Kidney (tissue), 14 donors: ENCODE measurements around the gene MAGOHB. TPM values are rescaled to one million over a fixed set of nuclear protein-coding genes. Genes with fewer than 3 reads are reported as not detected.

Experiments used
- DNase-seq, 5 donors: peaks; one replicate each; pipeline ENCODE4 v3.0.0-alpha.2; 2013 to 2020
- FAIRE-seq: peaks from 2 replicates; lab custom pipeline; 2012; peaks lifted over from hg19 to GRCh38; lab: Jason Lieb, UNC
- H3K27ac ChIP-seq, 2 donors: one replicate each; pipeline ENCODE4 v1.7.0; 2013; ENCODE audit warnings: low read depth in 2 of 2, low read length in 2 of 2, inconsistent platforms in 1 of 2
- H3K27me3 ChIP-seq: one replicate; pipeline ENCODE4 v1.7.1; 2013; ENCODE audit warnings: low read length, inconsistent platforms; ENCODE audit not compliant: control insufficient read depth, insufficient read depth
- H3K36me3 ChIP-seq, 3 donors: one replicate each; pipeline versions ENCODE4 v1.7.0 to v1.7.1; 2013; ENCODE audit warnings: low read length in 3 of 3, control low read depth in 1 of 3, inconsistent platforms in 1 of 3; ENCODE audit not compliant: insufficient read depth in 3 of 3, control insufficient read depth in 2 of 3
- H3K4me1 ChIP-seq, 3 donors: one replicate each; pipeline versions ENCODE4 v1.7.0 to v1.7.1; 2013; ENCODE audit warnings: low read length in 3 of 3, inconsistent platforms in 1 of 3, low read depth in 1 of 3; ENCODE audit not compliant: control insufficient read depth in 2 of 3, insufficient read depth in 2 of 3
- H3K4me3 ChIP-seq, 3 donors: one replicate each; pipeline versions ENCODE4 v1.7.0 to v1.8.1; 2013; ENCODE audit warnings: low read length in 3 of 3, control low read depth in 1 of 3, inconsistent platforms in 1 of 3
- H3K9ac ChIP-seq, 3 donors: one replicate each; pipeline versions ENCODE4 v1.7.0 to v1.7.1; 2013; ENCODE audit warnings: low read length in 3 of 3, control low read depth in 1 of 3, inconsistent platforms in 1 of 3
- H3K9me3 ChIP-seq, 3 donors: one replicate each; pipeline versions ENCODE4 v1.7.0 to v1.7.1; 2013; ENCODE audit warnings: low read length in 3 of 3, control low read depth in 1 of 3, inconsistent platforms in 1 of 3; ENCODE audit not compliant: control insufficient read depth in 2 of 3, insufficient read depth in 1 of 3
- CTCF ChIP-seq: IDR thresholded peaks from 3 replicates; pipeline ENCODE4 v1.5.1; 2012; ENCODE audit warnings: mild to moderate bottlenecking, moderate library complexity, borderline replicate concordance; ENCODE audit not compliant: insufficient read depth; ENCODE audit errors: extremely low read depth
- intact Hi-C: fragments of 100-400 bp; cut with DNase I; formaldehyde crosslinking; loops from one replicate; pipeline ENCODE4 v1.11.1; 2022
- polyA plus RNA-seq: library from polyadenylated mRNA; stranded (reverse); fragments of 350-450 nt; fragmentation: Illumina TruSeq; extraction: RNeasy Lipid Tissue Mini Kit (QIAGEN cat#74804); gene quantifications from one replicate; pipeline ENCODE4 v1.2.3, GENCODE V29; 2014; ENCODE audit warnings: low read depth, low replicate concordance; ENCODE audit not compliant: insufficient read depth
- total RNA-seq: library from RNA; stranded (reverse); fragmentation: NEBNext Ultra II Directional; extraction: Animal tissue kit (Norgen Biotek cat#: 25700); gene quantifications from one replicate; pipeline ENCODE4 v1.2.1, GENCODE V29; 2021
- donor health status: control.
- donor health status: control.
- donor health status: control.
- donor health status: control.
- donor health status: control.
- donor health status: DM: yes; HTN: yes; CAD: no.
- donor health status: Normal renal cell carcinoma (clear cell type).

MAGOHB gene
- total and polyA plus RNA-seq, 2 donors from 2014 or later = 20.0 to 31.7 TPM

GRCh38 chr12:10557329-10557728, 56.1 kb downstream of the MAGOHB start:
- FAIRE-seq = no peak
- H3K36me3 ChIP-seq = no peaks in the 10 kb centered on the region
- intact Hi-C loops = loop anchor here (10.0 kb wide), 1 partner anchor 233 kb away; no protein-coding TSS in a partner anchor

GRCh38 chr12:10554756-10555481, 58.5 kb downstream of the MAGOHB start:
- intact Hi-C loops = loop anchor here (10.0 kb wide), 1 partner anchor 230 kb away; no protein-coding TSS in a partner anchor

More at GRCh38 chr12:10557329-10557728, 56.1 kb downstream of the MAGOHB start:
- H3K27ac ChIP-seq = no peak overlapping the region
- no peaks in the 10 kb centered on the region for H3K27me3 ChIP-seq
- TF ChIP-seq CTCF = no peak
- peaks cover 0 to 4% (median 0%) of the 10 kb centered on the region in 3 donors for H3K9me3 ChIP-seq
- no peaks in the 10 kb centered on the region for H3K4me1 ChIP-seq
- no peak overlapping the region for H3K4me3 ChIP-seq
- no peak overlapping the region for H3K9ac ChIP-seq
- DNase-seq = no peak

GRCh38 chr12:10554228-10554755, 59.1 kb downstream of the MAGOHB start:
- Histone ChIP-seq H3K36me3 (no peaks in the 10 kb centered on the region), H3K27ac (no peak overlapping the region), H3K9me3 (peaks cover 0 to 4% (median 0%) of the 10 kb centered on the region in 3 donors), H3K27me3 (no peaks in the 10 kb centered on the region), H3K4me3 (no peak overlapping the region), H3K4me1 (no peaks in the 10 kb centered on the region), H3K9ac (no peak overlapping the region)
- intact Hi-C loops = loop anchor here (10.0 kb wide), 1 partner anchor 229 kb away; no protein-coding TSS in a partner anchor
- FAIRE-seq (no peak), DNase-seq (no peak)
- no peak for TF ChIP-seq CTCF

More at GRCh38 chr12:10554756-10555481, 58.5 kb downstream of the MAGOHB start:
- FAIRE-seq (no peak), DNase-seq (no peak)
- TF ChIP-seq CTCF = no peak
- Histone ChIP-seq H3K4me1 (no peaks in the 10 kb centered on the region), H3K27me3 (no peaks in the 10 kb centered on the region), H3K36me3 (no peaks in the 10 kb centered on the region), H3K4me3 (no peak overlapping the region), H3K9ac (no peak overlapping the region), H3K9me3 (peaks cover 0 to 4% (median 0%) of the 10 kb centered on the region in 3 donors), H3K27ac (no peak overlapping the region)

Other genes with a start within 250 kb of the MAGOHB start
- 5.2 TPM for gene KLRK1, start 223.6 kb downstream of the MAGOHB start, total RNA-seq
- gene KLRK1, start 223.6 kb downstream of the MAGOHB start, polyA plus RNA-seq = 0.75 TPM
- 1.4 TPM for gene KLRC4, start 203.9 kb downstream of the MAGOHB start, total RNA-seq
- not detected for gene KLRC4, start 203.9 kb downstream of the MAGOHB start, polyA plus RNA-seq
- 0.72 TPM for gene KLRC3, start 193.0 kb downstream of the MAGOHB start, total RNA-seq
- not detected for gene KLRC3, start 193.0 kb downstream of the MAGOHB start, polyA plus RNA-seq
- 0.50 TPM for gene KLRC2, start 177.6 kb downstream of the MAGOHB start, total RNA-seq
- gene KLRC2, start 177.6 kb downstream of the MAGOHB start, polyA plus RNA-seq = not detected
- 1.4 TPM for gene KLRC1, start 160.2 kb downstream of the MAGOHB start, total RNA-seq
- not detected for gene KLRC1, start 160.2 kb downstream of the MAGOHB start, polyA plus RNA-seq
- gene EIF2S3B, start 107.7 kb downstream of the MAGOHB start, total RNA-seq = 1.5 TPM
- gene EIF2S3B, start 107.7 kb downstream of the MAGOHB start, polyA plus RNA-seq = not detected
- 1.6 TPM for gene STYK1, start 60.4 kb upstream of the MAGOHB start, total RNA-seq
- 0.58 TPM for gene STYK1, start 60.4 kb upstream of the MAGOHB start, polyA plus RNA-seq
- 347 TPM for gene YBX3, start 109.7 kb upstream of the MAGOHB start, total RNA-seq
- 86.9 TPM for gene YBX3, start 109.7 kb upstream of the MAGOHB start, polyA plus RNA-seq
- not detected for gene TAS2R7, start 189.0 kb upstream of the MAGOHB start, total RNA-seq
- not detected for gene TAS2R7, start 189.0 kb upstream of the MAGOHB start, polyA plus RNA-seq
- not detected for gene TAS2R8, start 193.7 kb upstream of the MAGOHB start, total RNA-seq
- not detected for gene TAS2R8, start 193.7 kb upstream of the MAGOHB start, polyA plus RNA-seq
- not detected for gene TAS2R9, start 196.6 kb upstream of the MAGOHB start, total RNA-seq
- not detected for gene TAS2R9, start 196.6 kb upstream of the MAGOHB start, polyA plus RNA-seq
- gene TAS2R10, start 212.7 kb upstream of the MAGOHB start, total RNA-seq = 0.82 TPM
- gene TAS2R10, start 212.7 kb upstream of the MAGOHB start, polyA plus RNA-seq = not detected
- gene PRR4, start 235.9 kb upstream of the MAGOHB start, total RNA-seq = 1.8 TPM
- gene PRR4, start 235.9 kb upstream of the MAGOHB start, polyA plus RNA-seq = 3.2 TPM